GM23338 (cell line): ENCODE measurements around the gene TMEM144. TPM values are rescaled to one million over a fixed set of nuclear protein-coding genes. Genes with fewer than 3 reads are reported as not detected.

Experiments
- ATAC-seq: fragments of 200-7000 bp; cut with Tn5 transposase; 3 replicates; pipeline ENCODE4 v1.9.1; 2020
- DNase-seq: peaks from one replicate; pipeline ENCODE4 v3.0.0-alpha.2; 2015; ENCODE audit warnings: low spot score
- H2AFZ ChIP-seq: fragments of 200-600 bp; sonication (generic); 2 replicates; pipeline ENCODE4 v1.8.0; 2016; ENCODE audit warnings: antibody characterized with exemption, mild to moderate bottlenecking, moderate library complexity
- H3F3A ChIP-seq: fragments of 200-600 bp; sonication (generic); replicated peaks from 2 replicates; pipeline ENCODE4 v1.8.0; 2017; ENCODE audit warnings: antibody characterized with exemption, mixed run types, low read depth
- H3K27ac ChIP-seq: fragments of 200-600 bp; sonication (generic); 2 replicates; pipeline ENCODE4 v1.6.1; 2016; ENCODE audit warnings: low read depth
- H3K27me3 ChIP-seq: fragments of 200-600 bp; sonication (generic); 2 replicates; pipeline ENCODE4 v1.8.0; 2016; ENCODE audit warnings: mild to moderate bottlenecking, mixed run types, moderate library complexity; ENCODE audit not compliant: insufficient read depth
- H3K36me3 ChIP-seq: fragments of 200-600 bp; sonication (generic); 2 replicates; pipeline ENCODE4 v1.8.0; 2016; ENCODE audit warnings: mild to moderate bottlenecking; ENCODE audit not compliant: insufficient read depth
- H3K4me1 ChIP-seq: fragments of 200-600 bp; sonication (generic); 2 replicates; pipeline ENCODE4 v1.8.0; 2016; ENCODE audit warnings: mild to moderate bottlenecking, moderate library complexity; ENCODE audit not compliant: insufficient read depth
- H3K4me2 ChIP-seq: fragments of 200-600 bp; sonication (generic); 2 replicates; pipeline ENCODE4 v1.7.1; 2017; ENCODE audit warnings: mixed run types
- H3K4me3 ChIP-seq: fragments of 200-600 bp; sonication (generic); 2 replicates; pipeline ENCODE4 v1.6.1; 2016; ENCODE audit warnings: mixed run types
- H3K79me2 ChIP-seq: fragments of 200-600 bp; sonication (generic); replicated peaks from 2 replicates; pipeline ENCODE4 v1.8.0; 2017; ENCODE audit warnings: mild to moderate bottlenecking; ENCODE audit not compliant: insufficient read depth
- H3K9me2 ChIP-seq: fragments of 200-600 bp; sonication (generic); 2 replicates; pipeline ENCODE4 v1.8.0; 2017; ENCODE audit not compliant: insufficient read depth
- H4K20me1 ChIP-seq: fragments of 200-600 bp; sonication (generic); replicated peaks from 2 replicates; pipeline ENCODE4 v1.8.0; 2017; ENCODE audit warnings: mild to moderate bottlenecking; ENCODE audit not compliant: insufficient read depth
- H3K27ac Mint-ChIP-seq: 2 replicates; pipeline ENCODE4 v1.8.0; 2020; ENCODE audit warnings: inconsistent platforms, mild to moderate bottlenecking, moderate library complexity, mixed read lengths
- H3K27me3 Mint-ChIP-seq: 3 replicates; pipeline ENCODE4 v1.8.0; 2022; ENCODE audit warnings: low read depth, mild to moderate bottlenecking, moderate library complexity, mixed read lengths, inconsistent platforms; ENCODE audit not compliant: insufficient read depth, poor library complexity
- H3K36me3 Mint-ChIP-seq: 3 replicates; pipeline ENCODE4 v1.8.0; 2021; ENCODE audit warnings: low read depth, mild to moderate bottlenecking, inconsistent platforms, moderate library complexity, mixed read lengths
- H3K4me1 Mint-ChIP-seq: 3 replicates; pipeline ENCODE4 v1.8.0; 2020; ENCODE audit warnings: mild to moderate bottlenecking, inconsistent platforms, mixed read lengths
- H3K4me3 Mint-ChIP-seq: 3 replicates; pipeline ENCODE4 v1.8.0; 2021; ENCODE audit warnings: moderate library complexity, mild to moderate bottlenecking, inconsistent platforms, mixed read lengths
- H3K9me3 Mint-ChIP-seq: 3 replicates; pipeline ENCODE4 v1.8.0; 2020; ENCODE audit warnings: moderate library complexity, mild to moderate bottlenecking, inconsistent platforms, mixed read lengths
- CREB1 ChIP-seq: fragments of 250-450 bp; sonication (Bioruptor Pico); IDR thresholded peaks from 2 replicates; pipeline ENCODE4 v1.5.0; 2020; ENCODE audit warnings: low read depth, mild to moderate bottlenecking, moderate library complexity
- ETS1 ChIP-seq: IDR thresholded peaks from 2 replicates; pipeline ENCODE4 v1.6.1; 2016; ENCODE audit warnings: antibody characterized with exemption
- EZH2 ChIP-seq: fragments of 200-600 bp; sonication (generic); IDR thresholded peaks from one replicate; pipeline ENCODE4 v1.8.0; 2017; ENCODE audit warnings: antibody characterized with exemption, mild to moderate bottlenecking, low read depth; ENCODE audit not compliant: unreplicated experiment
- EZH2phosphoT487 ChIP-seq: fragments of 200-600 bp; sonication (generic); IDR thresholded peaks from one replicate; pipeline ENCODE4 v1.8.1; 2018; ENCODE audit warnings: antibody characterized with exemption; ENCODE audit not compliant: unreplicated experiment
- JUNB ChIP-seq: IDR thresholded peaks from one replicate; pipeline ENCODE4 v1.6.1; 2016; ENCODE audit warnings: antibody characterized with exemption; ENCODE audit not compliant: unreplicated experiment
- NANOG ChIP-seq: IDR thresholded peaks from 2 replicates; pipeline ENCODE4 v1.6.1; 2016; ENCODE audit warnings: antibody characterized with exemption, borderline replicate concordance
- POLR2AphosphoS5 ChIP-seq: IDR thresholded peaks from 2 replicates; pipeline ENCODE4 v1.6.1; 2016; ENCODE audit warnings: antibody characterized with exemption, low read depth
- REST ChIP-seq: IDR thresholded peaks from one replicate; pipeline ENCODE4 v1.6.1; 2018; ENCODE audit warnings: antibody characterized with exemption; ENCODE audit not compliant: unreplicated experiment
- STAT1 ChIP-seq: IDR thresholded peaks from one replicate; pipeline ENCODE4 v1.6.1; 2016; ENCODE audit warnings: antibody characterized with exemption; ENCODE audit not compliant: unreplicated experiment
- ZNF114 ChIP-seq: fragments of 250-450 bp; sonication (Bioruptor Pico); IDR thresholded peaks from 2 replicates; pipeline ENCODE4 v1.5.0; 2020; ENCODE audit warnings: mild to moderate bottlenecking, moderate library complexity
- ZNF331 ChIP-seq: fragments of 250-450 bp; sonication (Bioruptor Pico); IDR thresholded peaks from 2 replicates; pipeline ENCODE4 v1.5.0; 2020; ENCODE audit warnings: low read depth, mild to moderate bottlenecking, moderate library complexity
- polyA plus RNA-seq: library from polyadenylated mRNA; unstranded; fragments of >200 nt; fragmentation: Nextera tagmentation; extraction: Ambion mirVana; gene quantifications from 2 replicates; pipeline ENCODE4 v1.2.1, GENCODE V29; 2016
- total RNA-seq: library from RNA; depleted of rRNA; stranded (reverse); fragments of >200 nt; shearing (Covaris generic); gene quantifications from 2 replicates; pipeline ENCODE4 v1.2.3, GENCODE V29; 2014
- TF ChIP-seq, protein P1 (sequence below): fragments of 250-450 bp; sonication (Bioruptor Pico); IDR thresholded peaks from 2 replicates; pipeline ENCODE4 v1.5.0; 2020; ENCODE audit warnings: mild to moderate bottlenecking, moderate library complexity
- TF ChIP-seq, protein P2 (sequence below), 2 experiments: fragments of 200-600 bp in 1 of 2; sonication (generic) in 1 of 2; conservative IDR thresholded peaks; 2 replicates each; pipeline versions ENCODE4 v1.5.1 to v1.6.1; 2016 to 2017; ENCODE audit warnings: antibody characterized with exemption in 2 of 2, low read depth in 2 of 2, mild to moderate bottlenecking in 2 of 2, moderate library complexity in 1 of 2

TMEM144 gene
- total and polyA plus RNA-seq, 2 experiments from 2014 or later, result 1.3 to 1.7 TPM

DNA sequence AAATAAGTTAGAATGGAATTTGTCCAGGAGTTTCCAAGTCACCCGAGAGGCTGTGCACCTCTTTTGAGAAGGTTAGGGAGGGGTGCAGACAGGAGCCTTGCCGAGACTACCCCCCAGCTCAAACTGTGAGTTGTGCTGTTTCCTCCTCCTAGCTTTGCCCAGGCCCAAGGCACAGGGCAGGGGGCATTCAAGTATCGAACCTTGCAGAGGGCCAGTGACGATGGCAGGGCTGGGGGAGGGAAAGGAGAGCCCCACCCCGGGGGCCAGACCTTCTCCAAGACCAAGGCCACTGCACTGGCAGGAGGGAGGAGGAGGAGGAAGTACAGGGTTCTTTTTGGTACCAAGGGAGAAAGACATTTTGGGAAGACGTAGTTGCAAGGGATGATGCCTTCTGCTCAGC, 80.6 kb downstream of the TMEM144 start:
- no peak overlapping the region for H3K27ac Mint-ChIP-seq
- Histone ChIP-seq H3K27me3 (no peaks in the 10 kb centered on the region), H3K4me3 (no peak overlapping the region), H3K36me3 (peaks cover 8% of the 10 kb centered on the region; the same call in 1 of the 2 replicates), H3K79me2 (no peaks in the 10 kb centered on the region), H4K20me1 (no peaks in the 10 kb centered on the region), H3K9me2 (peaks cover 6% of the 10 kb centered on the region; the same call in 1 of the 2 replicates), H3F3A (no peaks in the 10 kb centered on the region), H3K27ac (no peak overlapping the region), H3K4me2 (no peak overlapping the region), H2AFZ (no peak overlapping the region), H3K4me1 (peaks cover 11% of the 10 kb centered on the region; the same call in 1 of the 2 replicates)
- peaks cover 45% of the 10 kb centered on the region for H3K9me3 Mint-ChIP-seq
- ATAC-seq (no peak), DNase-seq (no peak)
- peaks cover 1% of the 10 kb centered on the region for H3K27me3 Mint-ChIP-seq
- peaks cover 7% of the 10 kb centered on the region; the same call in 2 of the 3 replicates for H3K4me1 Mint-ChIP-seq
- TF ChIP-seq ZNF114, result no peak
- TF ChIP-seq CREB1, result no peak
- no peak for TF ChIP-seq POLR2AphosphoS5
- TF ChIP-seq ZNF331, result no peak
- no peak for TF ChIP-seq JUNB
- TF ChIP-seq, protein P1, sequence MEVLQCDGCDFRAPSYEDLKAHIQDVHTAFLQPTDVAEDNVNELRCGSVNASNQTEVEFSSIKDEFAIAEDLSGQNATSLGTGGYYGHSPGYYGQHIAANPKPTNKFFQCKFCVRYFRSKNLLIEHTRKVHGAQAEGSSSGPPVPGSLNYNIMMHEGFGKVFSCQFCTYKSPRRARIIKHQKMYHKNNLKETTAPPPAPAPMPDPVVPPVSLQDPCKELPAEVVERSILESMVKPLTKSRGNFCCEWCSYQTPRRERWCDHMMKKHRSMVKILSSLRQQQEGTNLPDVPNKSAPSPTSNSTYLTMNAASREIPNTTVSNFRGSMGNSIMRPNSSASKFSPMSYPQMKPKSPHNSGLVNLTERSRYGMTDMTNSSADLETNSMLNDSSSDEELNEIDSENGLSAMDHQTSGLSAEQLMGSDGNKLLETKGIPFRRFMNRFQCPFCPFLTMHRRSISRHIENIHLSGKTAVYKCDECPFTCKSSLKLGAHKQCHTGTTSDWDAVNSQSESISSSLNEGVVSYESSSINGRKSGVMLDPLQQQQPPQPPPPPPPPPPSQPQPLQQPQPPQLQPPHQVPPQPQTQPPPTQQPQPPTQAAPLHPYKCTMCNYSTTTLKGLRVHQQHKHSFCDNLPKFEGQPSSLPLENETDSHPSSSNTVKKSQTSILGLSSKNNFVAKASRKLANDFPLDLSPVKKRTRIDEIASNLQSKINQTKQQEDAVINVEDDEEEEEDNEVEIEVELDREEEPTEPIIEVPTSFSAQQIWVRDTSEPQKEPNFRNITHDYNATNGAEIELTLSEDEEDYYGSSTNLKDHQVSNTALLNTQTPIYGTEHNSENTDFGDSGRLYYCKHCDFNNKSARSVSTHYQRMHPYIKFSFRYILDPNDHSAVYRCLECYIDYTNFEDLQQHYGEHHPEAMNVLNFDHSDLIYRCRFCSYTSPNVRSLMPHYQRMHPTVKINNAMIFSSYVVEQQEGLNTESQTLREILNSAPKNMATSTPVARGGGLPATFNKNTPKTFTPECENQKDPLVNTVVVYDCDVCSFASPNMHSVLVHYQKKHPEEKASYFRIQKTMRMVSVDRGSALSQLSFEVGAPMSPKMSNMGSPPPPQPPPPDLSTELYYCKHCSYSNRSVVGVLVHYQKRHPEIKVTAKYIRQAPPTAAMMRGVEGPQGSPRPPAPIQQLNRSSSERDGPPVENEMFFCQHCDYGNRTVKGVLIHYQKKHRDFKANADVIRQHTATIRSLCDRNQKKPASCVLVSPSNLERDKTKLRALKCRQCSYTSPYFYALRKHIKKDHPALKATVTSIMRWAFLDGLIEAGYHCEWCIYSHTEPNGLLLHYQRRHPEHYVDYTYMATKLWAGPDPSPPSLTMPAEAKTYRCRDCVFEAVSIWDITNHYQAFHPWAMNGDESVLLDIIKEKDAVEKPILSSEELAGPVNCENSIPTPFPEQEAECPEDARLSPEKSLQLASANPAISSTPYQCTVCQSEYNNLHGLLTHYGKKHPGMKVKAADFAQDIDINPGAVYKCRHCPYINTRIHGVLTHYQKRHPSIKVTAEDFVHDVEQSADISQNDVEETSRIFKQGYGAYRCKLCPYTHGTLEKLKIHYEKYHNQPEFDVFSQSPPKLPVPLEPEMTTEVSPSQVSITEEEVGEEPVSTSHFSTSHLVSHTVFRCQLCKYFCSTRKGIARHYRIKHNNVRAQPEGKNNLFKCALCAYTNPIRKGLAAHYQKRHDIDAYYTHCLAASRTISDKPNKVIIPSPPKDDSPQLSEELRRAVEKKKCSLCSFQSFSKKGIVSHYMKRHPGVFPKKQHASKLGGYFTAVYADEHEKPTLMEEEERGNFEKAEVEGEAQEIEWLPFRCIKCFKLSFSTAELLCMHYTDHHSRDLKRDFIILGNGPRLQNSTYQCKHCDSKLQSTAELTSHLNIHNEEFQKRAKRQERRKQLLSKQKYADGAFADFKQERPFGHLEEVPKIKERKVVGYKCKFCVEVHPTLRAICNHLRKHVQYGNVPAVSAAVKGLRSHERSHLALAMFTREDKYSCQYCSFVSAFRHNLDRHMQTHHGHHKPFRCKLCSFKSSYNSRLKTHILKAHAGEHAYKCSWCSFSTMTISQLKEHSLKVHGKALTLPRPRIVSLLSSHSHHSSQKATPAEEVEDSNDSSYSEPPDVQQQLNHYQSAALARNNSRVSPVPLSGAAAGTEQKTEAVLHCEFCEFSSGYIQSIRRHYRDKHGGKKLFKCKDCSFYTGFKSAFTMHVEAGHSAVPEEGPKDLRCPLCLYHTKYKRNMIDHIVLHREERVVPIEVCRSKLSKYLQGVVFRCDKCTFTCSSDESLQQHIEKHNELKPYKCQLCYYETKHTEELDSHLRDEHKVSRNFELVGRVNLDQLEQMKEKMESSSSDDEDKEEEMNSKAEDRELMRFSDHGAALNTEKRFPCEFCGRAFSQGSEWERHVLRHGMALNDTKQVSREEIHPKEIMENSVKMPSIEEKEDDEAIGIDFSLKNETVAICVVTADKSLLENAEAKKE (CRISPR knock-in tag), result no peak
- no peak for TF ChIP-seq NANOG
- TF ChIP-seq REST, result no peak
- TF ChIP-seq, protein P2, sequence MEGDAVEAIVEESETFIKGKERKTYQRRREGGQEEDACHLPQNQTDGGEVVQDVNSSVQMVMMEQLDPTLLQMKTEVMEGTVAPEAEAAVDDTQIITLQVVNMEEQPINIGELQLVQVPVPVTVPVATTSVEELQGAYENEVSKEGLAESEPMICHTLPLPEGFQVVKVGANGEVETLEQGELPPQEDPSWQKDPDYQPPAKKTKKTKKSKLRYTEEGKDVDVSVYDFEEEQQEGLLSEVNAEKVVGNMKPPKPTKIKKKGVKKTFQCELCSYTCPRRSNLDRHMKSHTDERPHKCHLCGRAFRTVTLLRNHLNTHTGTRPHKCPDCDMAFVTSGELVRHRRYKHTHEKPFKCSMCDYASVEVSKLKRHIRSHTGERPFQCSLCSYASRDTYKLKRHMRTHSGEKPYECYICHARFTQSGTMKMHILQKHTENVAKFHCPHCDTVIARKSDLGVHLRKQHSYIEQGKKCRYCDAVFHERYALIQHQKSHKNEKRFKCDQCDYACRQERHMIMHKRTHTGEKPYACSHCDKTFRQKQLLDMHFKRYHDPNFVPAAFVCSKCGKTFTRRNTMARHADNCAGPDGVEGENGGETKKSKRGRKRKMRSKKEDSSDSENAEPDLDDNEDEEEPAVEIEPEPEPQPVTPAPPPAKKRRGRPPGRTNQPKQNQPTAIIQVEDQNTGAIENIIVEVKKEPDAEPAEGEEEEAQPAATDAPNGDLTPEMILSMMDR (conservative IDR thresholded peaks at IDR 0.05; ENCODE audit: low read depth in 2 of 2), result no peak
- no peak for TF ChIP-seq EZH2phosphoT487
- no peak for TF ChIP-seq EZH2
- no peak for TF ChIP-seq STAT1
- TF ChIP-seq ETS1, result no peak
- no peak overlapping the region for H3K4me3 Mint-ChIP-seq
- H3K36me3 Mint-ChIP-seq, result peaks cover 25% of the 10 kb centered on the region
